RKO (cell line): Measurements from ENCODE around the gene AIG1.

Experiments used
- DNase-seq: peaks from one replicate; pipeline ENCODE4 v3.0.0-alpha.2; 2016; ENCODE audit warnings: low spot score

The AIG1 gene

DNA sequence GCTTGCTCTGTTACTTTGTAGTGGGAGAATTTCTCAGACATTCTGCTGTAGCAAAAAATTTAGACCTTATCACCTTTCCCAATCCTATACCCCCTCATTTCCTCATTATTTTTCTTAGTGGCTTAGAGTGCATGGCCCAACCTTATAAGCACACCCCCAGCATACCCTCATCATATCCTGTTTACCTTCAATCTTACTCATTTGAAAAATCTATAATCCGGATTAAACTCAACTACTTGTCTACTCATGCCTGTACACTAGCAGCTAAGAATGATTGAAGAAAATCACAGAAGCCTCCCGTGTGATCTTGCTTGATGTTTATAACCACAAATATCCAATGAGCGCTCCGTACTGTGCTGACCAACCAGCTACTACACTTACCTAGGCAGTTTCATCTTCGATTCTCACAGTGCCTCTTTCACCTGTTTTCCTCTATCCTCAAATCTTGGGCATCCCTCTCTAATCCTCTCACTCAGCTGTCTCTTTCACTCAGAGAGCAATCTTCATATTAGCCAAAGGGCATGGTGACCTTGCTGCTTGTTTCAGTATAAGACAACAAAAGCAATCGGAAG, 36.6 kb downstream of the AIG1 start:
- DNase-seq, result no peak

GRCh38 chr6:143098054-143098671, 37.5 kb downstream of the AIG1 start:
- DNase-seq, result no peak

- DNase-seq, result no peak
Measured at GRCh38 chr6:143099647-143100046, 39.0 kb downstream of the AIG1 start.

GRCh38 chr6:143100429-143100828, 39.7 kb downstream of the AIG1 start:
- DNase-seq, result no peak

GRCh38 chr6:143103916-143104315, 43.2 kb downstream of the AIG1 start:
- no peak for DNase-seq

- DNase-seq, result no peak
Measured at GRCh38 chr6:143107440-143107839, 46.8 kb downstream of the AIG1 start.

GRCh38 chr6:143107911-143108761, 47.4 kb downstream of the AIG1 start:
- DNase-seq, result no peak

GRCh38 chr6:143109196-143109595, 48.5 kb downstream of the AIG1 start:
- DNase-seq, result no peak

- no peak for DNase-seq
Measured at GRCh38 chr6:143110572-143110971, 49.9 kb downstream of the AIG1 start.

GRCh38 chr6:143110996-143111395, 50.3 kb downstream of the AIG1 start:
- no peak for DNase-seq

DNA sequence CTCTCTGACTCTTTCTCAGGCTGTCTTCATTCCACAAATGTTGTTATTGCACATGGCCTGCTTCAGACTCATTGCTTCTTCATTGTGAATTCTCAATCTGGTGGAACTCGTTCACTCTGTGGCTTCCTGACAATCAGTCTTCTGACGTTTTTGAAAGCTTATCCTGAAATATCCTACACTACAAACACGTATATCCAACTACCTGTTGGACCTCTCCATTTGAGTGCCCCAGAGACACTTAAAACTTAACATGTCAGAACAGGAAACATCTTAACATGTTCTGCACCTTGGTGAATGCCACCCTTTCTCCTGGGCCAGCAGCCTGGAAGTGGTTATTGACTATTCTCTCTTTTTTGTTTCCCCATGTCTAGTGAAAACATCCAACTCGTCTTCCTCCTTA, 50.8 kb downstream of the AIG1 start:
- DNase-seq, result no peak

DNA sequence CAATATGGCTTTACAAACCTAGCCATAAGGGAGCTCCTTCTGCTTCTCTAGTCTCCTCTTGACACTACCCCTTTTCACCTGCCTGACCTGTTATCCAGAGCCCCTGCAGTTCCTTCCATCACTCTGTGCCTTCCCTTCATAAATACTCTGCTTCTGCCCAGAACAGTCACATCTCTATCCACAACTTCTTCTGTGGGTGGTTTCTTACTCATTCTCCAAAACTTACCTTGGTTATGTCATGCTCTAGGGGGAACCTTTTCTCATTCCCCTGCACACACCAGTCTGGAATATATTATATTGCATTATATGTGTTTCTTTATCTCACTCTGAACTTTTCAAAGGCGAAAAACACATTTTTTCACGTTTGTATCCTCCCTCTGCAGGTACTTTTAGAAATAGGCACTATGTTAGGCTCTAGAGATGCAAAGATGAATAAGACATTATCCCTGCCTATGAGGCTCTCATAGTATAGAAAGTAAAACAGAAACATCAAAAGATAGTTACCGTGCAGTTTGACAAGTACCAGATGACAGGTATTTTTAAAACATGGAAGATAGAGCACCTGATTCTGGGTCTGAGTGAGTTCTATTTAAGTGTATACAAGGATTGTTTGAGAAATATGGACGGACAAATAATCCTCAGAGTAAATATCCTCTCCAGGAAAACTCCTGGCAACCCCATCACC, 51.5 kb downstream of the AIG1 start:
- no peak for DNase-seq

GRCh38 chr6:143112837-143113236, 52.1 kb downstream of the AIG1 start:
- DNase-seq, result no peak

DNA sequence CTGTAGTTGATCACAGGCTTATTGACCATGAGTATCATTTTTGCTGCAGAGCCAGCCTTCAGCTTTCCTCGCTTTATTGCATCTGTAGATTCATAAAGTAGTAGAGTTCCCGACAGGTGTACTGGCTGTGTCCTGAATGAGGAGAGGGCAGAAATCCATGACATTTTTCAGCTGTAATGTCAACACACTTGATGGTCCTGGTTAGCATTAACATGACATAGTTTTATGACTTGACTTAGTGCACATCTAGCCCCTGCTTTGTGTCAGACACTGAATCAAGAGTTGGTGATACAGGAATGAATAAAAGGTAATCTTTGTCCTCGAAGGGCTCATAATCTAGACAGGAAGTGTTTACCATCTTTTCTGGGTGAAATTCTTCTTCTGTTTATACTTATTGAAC, 55.0 kb downstream of the AIG1 start:
- DNase-seq, result no peak

DNA sequence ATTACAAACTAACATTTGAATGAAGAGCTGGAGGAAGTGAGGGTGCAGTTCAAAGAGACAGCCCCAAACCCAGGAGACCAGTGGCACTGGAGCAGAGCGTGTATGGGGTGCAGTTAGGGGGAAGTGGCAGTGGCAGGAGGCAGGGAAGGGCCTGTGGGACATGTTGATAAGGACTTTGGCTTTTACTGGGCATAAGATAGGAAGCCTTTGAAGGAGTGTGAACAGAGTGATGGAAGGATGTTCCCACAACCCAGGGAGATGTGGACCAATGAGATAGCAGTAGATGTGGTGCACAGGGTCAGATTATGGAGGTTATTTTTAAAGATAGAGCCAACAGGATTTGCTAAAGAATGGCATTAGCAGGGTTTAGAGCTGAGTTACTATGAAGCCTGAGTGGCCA, 56.4 kb downstream of the AIG1 start:
- no peak for DNase-seq

GRCh38 chr6:143119260-143119659, 58.6 kb downstream of the AIG1 start:
- DNase-seq, result no peak

GRCh38 chr6:143123081-143123480, 62.4 kb downstream of the AIG1 start:
- DNase-seq, result no peak

DNA sequence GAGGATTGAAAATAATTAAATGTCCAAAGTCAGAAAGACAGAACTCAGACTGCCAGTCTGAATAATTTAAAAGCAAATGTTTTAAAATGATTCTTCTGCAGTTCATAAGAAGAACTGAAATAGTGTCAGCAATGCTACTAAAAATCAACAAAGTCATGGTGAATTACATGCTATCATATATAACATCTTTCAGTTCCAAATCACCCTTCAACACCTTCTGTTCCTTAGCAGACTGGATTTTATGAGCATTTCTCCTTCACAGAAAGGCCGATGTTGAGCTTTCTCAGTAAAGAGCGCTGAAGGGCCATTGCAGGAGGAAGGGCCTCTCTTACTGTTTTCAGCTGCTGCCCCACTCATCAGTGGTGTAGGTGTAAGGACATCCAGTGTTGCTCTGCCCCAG, 63.3 kb downstream of the AIG1 start:
- no peak for DNase-seq

DNA sequence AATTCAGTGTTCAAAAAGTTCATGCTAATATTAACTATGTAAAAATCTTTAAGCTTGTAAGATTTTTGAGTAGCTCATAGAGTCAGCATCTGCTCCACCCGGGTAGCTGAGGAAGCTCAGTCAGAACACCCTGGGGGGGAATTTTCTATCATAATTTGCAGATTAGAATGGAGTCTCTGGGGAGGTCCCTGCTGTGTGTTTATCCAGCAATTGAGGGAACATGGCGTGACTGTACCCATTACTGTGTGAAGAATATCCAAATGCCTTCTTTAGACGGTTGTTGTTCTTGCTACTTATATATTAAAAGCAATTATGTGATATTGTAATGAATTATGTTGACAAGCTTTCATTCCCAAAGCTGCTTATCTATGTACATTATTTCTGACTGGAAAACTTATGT, 64.8 kb downstream of the AIG1 start:
- no peak for DNase-seq

GRCh38 chr6:143125864-143126573, 65.3 kb downstream of the AIG1 start:
- no peak for DNase-seq

GRCh38 chr6:143126574-143126941, 65.9 kb downstream of the AIG1 start:
- no peak for DNase-seq
